ENCODE results near the gene EIF1AY.

EIF1AY gene

DNA sequence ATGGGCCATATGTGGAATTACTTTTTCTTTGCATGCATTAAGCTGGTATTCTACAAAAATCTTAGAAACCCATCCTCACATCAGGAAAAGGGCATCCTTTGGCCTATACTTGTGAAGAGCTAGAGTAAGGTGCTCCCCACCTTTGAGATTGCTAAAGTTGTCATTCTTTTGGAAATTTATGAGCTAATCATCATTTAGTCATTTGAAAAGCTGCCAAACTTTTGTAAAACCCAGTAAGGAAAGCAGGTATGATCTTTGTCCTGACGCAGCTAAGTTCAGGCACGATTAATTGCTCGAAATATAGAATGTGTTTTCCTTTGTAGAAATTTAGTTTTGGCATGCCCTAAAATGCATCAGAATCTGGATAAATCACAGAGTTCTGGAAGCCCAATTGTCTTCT, 2.6 kb downstream of the EIF1AY start:
- no peak for DNase-seq (ENCODE audit: extremely low read depth, low read depth)
- TF ChIP-seq, protein P1, sequence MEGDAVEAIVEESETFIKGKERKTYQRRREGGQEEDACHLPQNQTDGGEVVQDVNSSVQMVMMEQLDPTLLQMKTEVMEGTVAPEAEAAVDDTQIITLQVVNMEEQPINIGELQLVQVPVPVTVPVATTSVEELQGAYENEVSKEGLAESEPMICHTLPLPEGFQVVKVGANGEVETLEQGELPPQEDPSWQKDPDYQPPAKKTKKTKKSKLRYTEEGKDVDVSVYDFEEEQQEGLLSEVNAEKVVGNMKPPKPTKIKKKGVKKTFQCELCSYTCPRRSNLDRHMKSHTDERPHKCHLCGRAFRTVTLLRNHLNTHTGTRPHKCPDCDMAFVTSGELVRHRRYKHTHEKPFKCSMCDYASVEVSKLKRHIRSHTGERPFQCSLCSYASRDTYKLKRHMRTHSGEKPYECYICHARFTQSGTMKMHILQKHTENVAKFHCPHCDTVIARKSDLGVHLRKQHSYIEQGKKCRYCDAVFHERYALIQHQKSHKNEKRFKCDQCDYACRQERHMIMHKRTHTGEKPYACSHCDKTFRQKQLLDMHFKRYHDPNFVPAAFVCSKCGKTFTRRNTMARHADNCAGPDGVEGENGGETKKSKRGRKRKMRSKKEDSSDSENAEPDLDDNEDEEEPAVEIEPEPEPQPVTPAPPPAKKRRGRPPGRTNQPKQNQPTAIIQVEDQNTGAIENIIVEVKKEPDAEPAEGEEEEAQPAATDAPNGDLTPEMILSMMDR (IDR thresholded peaks at IDR 0.05; ENCODE audit: low read depth, low read length, missing control alignments) = no peak
- H3K4me3 ChIP-seq (replicated peaks; ENCODE audit: low read depth, low read length) = no peak overlapping the region

DNA sequence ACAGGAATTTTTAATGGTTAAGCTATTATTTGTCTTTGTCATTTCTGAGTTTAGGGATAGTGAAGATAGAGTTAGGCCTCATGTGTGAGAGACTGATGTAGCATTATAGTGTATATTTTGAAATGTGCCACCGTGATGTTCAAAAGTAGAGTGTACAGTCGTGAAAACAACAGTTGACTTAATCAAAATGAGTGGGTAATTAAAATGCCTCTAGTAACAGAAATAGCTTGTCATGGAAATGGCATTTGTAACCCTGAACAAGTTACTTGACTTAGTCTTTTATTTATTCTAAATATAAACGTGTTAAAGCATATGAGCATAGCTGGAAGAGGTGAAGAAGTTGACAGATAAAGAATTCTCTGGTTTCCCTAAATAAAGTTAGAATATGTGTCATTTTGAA, 6.1 kb downstream of the EIF1AY start:
- DNase-seq (ENCODE audit: extremely low read depth, low read depth) = no peak
- TF ChIP-seq, protein P1 (IDR thresholded peaks at IDR 0.05; ENCODE audit: low read depth, low read length, missing control alignments) = no peak
- no peak overlapping the region for H3K4me3 ChIP-seq (replicated peaks; ENCODE audit: low read depth, low read length)

DNA sequence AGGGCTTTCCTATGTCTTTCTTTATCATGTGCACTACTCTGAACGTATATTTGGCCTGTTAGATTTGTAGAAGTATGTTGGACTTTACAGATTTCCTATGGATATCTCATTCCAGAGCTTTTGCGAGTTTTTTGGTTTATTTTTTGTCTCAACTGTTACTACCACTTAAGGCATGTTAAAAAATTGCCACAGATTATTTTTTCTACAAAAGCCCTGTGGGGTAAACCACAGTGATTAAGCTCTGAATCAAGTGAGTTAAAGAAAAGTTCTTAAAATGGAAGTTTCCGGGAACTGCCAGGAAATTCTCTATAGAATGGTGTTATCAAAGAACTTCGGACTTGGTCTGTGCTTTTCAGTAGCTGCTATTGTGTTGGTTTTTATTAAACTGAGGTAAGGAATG, 10.6 kb downstream of the EIF1AY start:
- H3K4me3 ChIP-seq (replicated peaks; ENCODE audit: low read depth, low read length) = no peak overlapping the region
- no peak for DNase-seq (ENCODE audit: extremely low read depth, low read depth)
- TF ChIP-seq, protein P1 (IDR thresholded peaks at IDR 0.05; ENCODE audit: low read depth, low read length, missing control alignments) = no peak

All from HFF-Myc (cell line).